Progenitor cell of endocrine pancreas (in vitro differentiated cells): ENCODE measurements around the gene ZNF8. TPM values are rescaled to one million over a fixed set of nuclear protein-coding genes. Genes with fewer than 3 reads are reported as not detected.

Source experiments
- DNase-seq: peaks from one replicate; pipeline ENCODE4 v3.0.0; 2021; ENCODE audit warnings: low spot score; ENCODE audit not compliant: unreplicated experiment
- H3K27ac Mint-ChIP-seq: 2 replicates; pipeline ENCODE4 v1.8.0; 2021; ENCODE audit warnings: mild to moderate bottlenecking, moderate library complexity, mixed read lengths
- H3K27me3 Mint-ChIP-seq: 2 replicates; pipeline ENCODE4 v1.8.0; 2021; ENCODE audit warnings: mixed read lengths
- H3K36me3 Mint-ChIP-seq: 2 replicates; pipeline ENCODE4 v1.8.0; 2022; ENCODE audit warnings: mixed read lengths; ENCODE audit not compliant: insufficient read depth
- H3K4me1 Mint-ChIP-seq: 2 replicates; pipeline ENCODE4 v1.8.0; 2021; ENCODE audit warnings: low read depth, mixed read lengths
- H3K4me3 Mint-ChIP-seq: 2 replicates; pipeline ENCODE4 v1.8.0; 2021; ENCODE audit warnings: low read depth, mild to moderate bottlenecking, moderate library complexity, mixed read lengths
- H3K9me3 Mint-ChIP-seq: 2 replicates; pipeline ENCODE4 v1.8.0; 2021; ENCODE audit warnings: low read depth, mixed read lengths
- CTCF ChIP-seq: fragments of 200-600 bp; sonication (generic); IDR thresholded peaks from one replicate; pipeline ENCODE4 v1.5.0; 2021; ENCODE audit warnings: antibody characterized with exemption, mild to moderate bottlenecking; ENCODE audit not compliant: unreplicated experiment
- long read RNA-seq: library from polyadenylated mRNA; unstranded; transcript quantifications from one replicate; pipeline ENCODE4 v2.0.0, GENCODE V29; 2020
- total RNA-seq: library from RNA; stranded (reverse); gene quantifications from 2 replicates; pipeline ENCODE4 v1.2.1, GENCODE V29; 2021

The ZNF8 gene
- 18.1 and 18.2 TPM in 2 replicates for total RNA-seq
- long read RNA-seq, full-length matches to known transcripts, result 35 of 35 reads
- long read RNA-seq, partial matches to known transcripts, result 0 of 35 reads
- long read RNA-seq, other reads (novel, unspliced or antisense), result 0 of 35 reads

DNA sequence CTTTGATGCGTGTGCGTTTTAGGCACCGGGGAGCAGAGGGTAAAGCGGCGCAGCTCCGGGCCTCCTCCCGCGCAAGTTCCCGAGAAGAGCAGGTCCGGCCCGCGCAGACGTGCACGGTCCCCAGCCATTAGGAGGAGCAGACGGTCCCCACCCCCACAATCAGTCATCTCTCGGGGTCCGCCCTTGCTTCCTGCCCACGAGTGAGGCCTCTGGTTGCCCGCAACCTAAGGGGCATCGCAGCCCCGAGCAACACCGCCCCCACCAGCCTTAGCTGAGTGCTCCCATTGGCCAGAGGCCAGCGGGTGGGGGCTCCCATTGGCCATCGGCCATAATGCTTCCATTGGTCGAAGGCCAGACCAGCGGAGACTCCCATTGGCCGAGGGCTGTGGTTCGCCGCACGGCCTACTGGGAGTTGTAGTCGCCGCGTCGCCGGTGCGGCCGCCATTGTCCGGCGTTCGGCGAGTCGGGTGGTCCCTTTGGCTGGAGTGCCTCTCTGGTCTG, at the start of gene ZNF8:
ZNF8 (plus strand) TSS at position 415 of the 501 bp plus-strand sequence. CDS start 127 bp downstream, outside the sequence.
- DNase-seq, result peak; percentile 98
- peak within 1 kb of the TSS; percentile 97 for H3K4me3 Mint-ChIP-seq
- H3K36me3 Mint-ChIP-seq, result peaks cover 30% of the 10 kb centered on the region
- H3K27ac Mint-ChIP-seq, result peak within 1 kb of the TSS; percentile 97
- H3K4me1 Mint-ChIP-seq, result peaks cover 25% of the 10 kb centered on the region
- no peak for TF ChIP-seq CTCF
- H3K9me3 Mint-ChIP-seq, result peaks cover 4% of the 10 kb centered on the region
- H3K27me3 Mint-ChIP-seq, result no peaks in the 10 kb centered on the region

DNA sequence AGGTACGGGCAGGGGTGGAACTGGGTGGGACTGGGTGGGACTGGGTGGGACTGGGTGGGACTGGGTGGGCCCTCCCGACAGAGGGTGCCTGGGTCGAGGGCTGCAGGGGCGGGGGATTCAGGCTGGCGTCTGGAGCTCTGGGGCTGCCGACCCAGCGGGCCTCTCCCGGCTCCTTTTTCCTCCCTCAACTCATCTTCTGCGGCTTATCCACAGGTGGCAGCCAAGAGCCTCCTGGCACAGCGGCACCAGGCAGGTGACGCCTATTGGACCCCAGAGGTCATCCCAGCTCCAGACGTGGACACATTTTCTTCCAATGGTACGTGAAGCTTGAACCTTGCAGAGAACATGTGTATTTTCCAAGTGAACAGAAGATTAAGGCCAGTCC, 49.5 kb upstream of the ZNF8 start:
- Mint-ChIP-seq H3K36me3 (peaks cover 43% of the 10 kb centered on the region), H3K27me3 (no peaks in the 10 kb centered on the region), H3K27ac (peak overlapping the region; percentile 99), H3K4me3 (peak overlapping the region; percentile 91), H3K4me1 (peaks cover 20% of the 10 kb centered on the region), H3K9me3 (peaks cover 9% of the 10 kb centered on the region)
- peak; percentile 53 for TF ChIP-seq CTCF
- DNase-seq, result no peak

DNA sequence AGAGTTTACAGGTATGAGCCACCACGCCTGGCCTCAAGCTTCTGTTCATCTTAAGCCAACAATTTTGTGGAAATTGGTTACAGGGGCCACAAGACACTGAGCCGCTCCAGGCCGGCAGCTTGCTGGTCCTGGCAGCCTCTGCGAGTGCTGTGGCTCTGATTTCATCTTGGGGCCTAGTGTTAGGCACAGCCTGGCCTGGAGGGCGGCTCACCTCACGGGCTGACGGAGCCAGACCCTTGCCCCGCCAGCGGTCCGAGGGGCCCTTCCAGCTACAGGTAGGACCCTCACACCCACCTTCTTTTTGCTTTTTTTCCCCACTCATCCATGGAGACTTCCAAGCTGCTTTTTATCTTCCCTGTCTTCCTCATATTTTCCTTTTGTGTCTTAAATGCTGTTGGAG, 41.4 kb upstream of the ZNF8 start:
- no peak for TF ChIP-seq CTCF
- H3K27me3 Mint-ChIP-seq, result no peaks in the 10 kb centered on the region
- no peaks in the 10 kb centered on the region for H3K4me1 Mint-ChIP-seq
- no peak for DNase-seq
- H3K36me3 Mint-ChIP-seq, result peaks cover 72% of the 10 kb centered on the region
- peaks cover 12% of the 10 kb centered on the region for H3K9me3 Mint-ChIP-seq
- no peak overlapping the region for H3K4me3 Mint-ChIP-seq
- H3K27ac Mint-ChIP-seq, result no peak overlapping the region

DNA sequence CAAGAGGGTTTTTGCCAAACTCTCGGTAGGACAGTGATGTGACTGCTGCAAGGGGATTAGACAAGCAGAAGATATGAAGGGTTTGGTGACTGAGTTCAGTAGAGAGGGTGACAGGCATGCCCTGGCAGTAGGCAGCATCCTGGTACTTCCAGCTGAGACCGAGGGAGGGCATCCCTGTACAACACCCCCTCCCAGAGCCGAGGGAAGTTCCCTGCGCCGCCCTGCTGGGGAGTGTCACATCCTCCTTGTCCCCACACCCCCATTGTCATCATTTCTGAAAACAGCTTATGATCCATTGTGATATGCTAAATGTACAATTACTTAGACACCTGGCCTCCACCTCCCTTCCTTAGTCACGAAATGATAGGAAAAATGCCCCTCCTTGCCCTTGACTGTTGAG, 35.4 kb upstream of the ZNF8 start:
- peaks cover 38% of the 10 kb centered on the region for H3K9me3 Mint-ChIP-seq
- no peak overlapping the region for H3K4me3 Mint-ChIP-seq
- DNase-seq, result no peak
- no peak for TF ChIP-seq CTCF
- peaks cover 94% of the 10 kb centered on the region for H3K36me3 Mint-ChIP-seq
- no peak overlapping the region for H3K27ac Mint-ChIP-seq
- H3K27me3 Mint-ChIP-seq, result no peaks in the 10 kb centered on the region
- H3K4me1 Mint-ChIP-seq, result no peaks in the 10 kb centered on the region

GRCh38 chr19:58248886-58249285, 29.9 kb upstream of the ZNF8 start:
- no peaks in the 10 kb centered on the region for H3K27me3 Mint-ChIP-seq
- no peak for TF ChIP-seq CTCF
- peaks cover 46% of the 10 kb centered on the region for H3K9me3 Mint-ChIP-seq
- no peaks in the 10 kb centered on the region for H3K4me1 Mint-ChIP-seq
- no peak overlapping the region for H3K27ac Mint-ChIP-seq
- no peak overlapping the region for H3K4me3 Mint-ChIP-seq
- H3K36me3 Mint-ChIP-seq, result peaks cover 98% of the 10 kb centered on the region
- DNase-seq, result no peak
